Measurements from ENCODE around the gene C9orf43. TPM values are rescaled to one million over a fixed set of nuclear protein-coding genes. Genes with fewer than 3 reads are reported as not detected.

The C9orf43 gene
- total and polyA plus RNA-seq, 2 donors (not counting 3 experiments of a cell fraction or from before 2014, with no cell fraction given) = 0.25 to 0.66 TPM

DNA sequence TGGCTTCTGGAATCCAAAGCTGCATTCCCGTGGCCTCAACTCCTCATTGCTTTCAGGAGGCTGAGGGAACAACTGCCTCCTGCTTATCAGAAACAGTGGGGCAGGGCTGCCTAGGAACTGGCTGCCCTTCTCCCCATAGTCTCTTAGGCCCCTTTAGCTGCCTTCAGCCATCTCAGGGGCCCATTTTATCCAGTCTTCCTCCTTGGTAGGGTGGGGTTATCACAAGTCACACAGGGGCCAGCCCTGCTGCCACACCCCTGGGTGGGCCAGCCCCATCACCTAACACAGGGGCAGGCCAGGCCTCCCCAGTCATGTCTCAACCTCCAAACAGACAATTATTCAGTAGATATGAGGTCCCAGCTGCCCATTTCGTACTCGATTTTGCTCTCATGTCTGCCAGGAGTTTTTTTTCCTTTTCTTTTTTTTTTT, 13.3 kb upstream of the C9orf43 start:
- H3K4me2 ChIP-seq (ENCODE audit: insufficient read depth, low read length) = no peak overlapping the region
- no peaks in the 10 kb centered on the region for H3K9me3 ChIP-seq (replicated peaks; ENCODE audit: control insufficient read depth, insufficient read depth, low read length)
- peaks cover 24% of the 10 kb centered on the region for H3K4me1 ChIP-seq (ENCODE audit: control insufficient read depth, extremely low read depth, insufficient read depth, low read length)
- DNase-seq (ENCODE audit: low read depth, low spot score) = no peak
- H4K20me1 ChIP-seq (replicated peaks; ENCODE audit: control insufficient read depth, extremely low read depth, insufficient read depth, low read length) = no peaks in the 10 kb centered on the region
- H3K9me1 ChIP-seq (replicated peaks; ENCODE audit: control insufficient read depth, extremely low read depth, insufficient read depth, low read length) = no peaks in the 10 kb centered on the region
- POLR2A ChIA-PET = no interaction called here
- no peak overlapping the region for H3K4me3 ChIP-seq (replicated peaks in 1 of 3; ENCODE audit: insufficient read depth in 1 of 3, low read depth in 1 of 3, low read length in 3 of 3)
- CTCF ChIA-PET = interaction anchor here (1.4 kb wide), 1 partner anchor 13 kb away, joined by 4 read pairs; the partner anchor contains the start of genes C9orf43 and POLE3
- no peaks in the 10 kb centered on the region for H3K27me3 ChIP-seq (ENCODE audit: control insufficient read depth in 2 of 2, insufficient read depth in 2 of 2, low read length in 2 of 2)
- no peak for FAIRE-seq
- TF ChIP-seq POLR2AphosphoS5 (IDR thresholded peaks at IDR 0.05; ENCODE audit: insufficient read depth, low read depth, low read length) = no peak
- no peak overlapping the region for H2AFZ ChIP-seq (ENCODE audit: low read depth, low read length)
- intact Hi-C loops (cut with micrococcal nuclease) (no loop called here), dilution Hi-C loops (cut with MboI; ENCODE audit: extremely low pct_ligation_motif_present, low sequenced_read_pairs) (no loop called here)
- H3K36me3 ChIP-seq (ENCODE audit: control insufficient read depth in 2 of 2, extremely low read depth in 1 of 2, insufficient read depth in 2 of 2, low read length in 2 of 2) = no peaks in the 10 kb centered on the region
- no TSS peak for BruUV-seq (replicated peaks)
- no peak overlapping the region for H3K9ac ChIP-seq (replicated peaks; ENCODE audit: extremely low read depth, insufficient read depth, low read length)
- no peak overlapping the region for H3K27ac ChIP-seq (ENCODE audit: insufficient read depth, low read depth, low read length)
- no peaks in the 10 kb centered on the region for H3K79me2 ChIP-seq (ENCODE audit: control insufficient read depth, insufficient read depth, low read length)

GRCh38 chr9:113398796-113399195, 11.8 kb upstream of the C9orf43 start:
- H3K9me3 ChIP-seq (replicated peaks; ENCODE audit: control insufficient read depth, insufficient read depth, low read length) = no peaks in the 10 kb centered on the region
- no peaks in the 10 kb centered on the region for H3K79me2 ChIP-seq (ENCODE audit: control insufficient read depth, insufficient read depth, low read length)
- ChIA-PET CTCF (interaction anchor here (0.8 to 1.4 kb wide), 9 partner anchors 9 to 259 kb away, joined by 3 to 4 read pairs (median 3); partner anchors contain the start of genes C9orf43, POLE3 and WDR31), POLR2A (no interaction called here)
- DNase-seq (ENCODE audit: low read depth, low spot score) (no peak), FAIRE-seq (no peak)
- no peaks in the 10 kb centered on the region for H4K20me1 ChIP-seq (replicated peaks; ENCODE audit: control insufficient read depth, extremely low read depth, insufficient read depth, low read length)
- no peak overlapping the region for H3K4me3 ChIP-seq (replicated peaks in 1 of 3; ENCODE audit: insufficient read depth in 1 of 3, low read depth in 1 of 3, low read length in 3 of 3)
- TF ChIP-seq FOS (IDR thresholded peaks at IDR 0.05; ENCODE audit: borderline replicate concordance, insufficient read depth, low read length) = no peak
- TF ChIP-seq GATA2 (IDR thresholded peaks at IDR 0.05; ENCODE audit: insufficient read depth, insufficient read length, low read depth, low read length) = no peak
- TF ChIP-seq POLR2AphosphoS5 (IDR thresholded peaks at IDR 0.05; ENCODE audit: insufficient read depth, low read depth, low read length) = no peak
- TF ChIP-seq JUN (IDR thresholded peaks at IDR 0.05; ENCODE audit: borderline replicate concordance, insufficient read depth, insufficient read length, low read depth) = no peak
- no peak for TF ChIP-seq EZH2 (IDR thresholded peaks at IDR 0.05; ENCODE audit: borderline replicate concordance, low read depth, low read length, severe bottlenecking)
- TF ChIP-seq POLR2A (IDR thresholded peaks at IDR 0.05; ENCODE audit: low read depth, low read length) = no peak
- TF ChIP-seq, protein P1, sequence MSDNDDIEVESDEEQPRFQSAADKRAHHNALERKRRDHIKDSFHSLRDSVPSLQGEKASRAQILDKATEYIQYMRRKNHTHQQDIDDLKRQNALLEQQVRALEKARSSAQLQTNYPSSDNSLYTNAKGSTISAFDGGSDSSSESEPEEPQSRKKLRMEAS (IDR thresholded peaks at IDR 0.05; ENCODE audit: insufficient read depth, insufficient read length) = no peak
- TF ChIP-seq MYC (IDR thresholded peaks at IDR 0.05; ENCODE audit: low read depth, low read length) = no peak
- no peak for TF ChIP-seq CTCF (IDR thresholded peaks at IDR 0.05; ENCODE audit: extremely low read depth in 1 of 2, insufficient read depth in 1 of 2, low read depth in 1 of 2, low read length in 2 of 2)
- no peak overlapping the region for H2AFZ ChIP-seq (ENCODE audit: low read depth, low read length)
- peaks cover 24% of the 10 kb centered on the region for H3K4me1 ChIP-seq (ENCODE audit: control insufficient read depth, extremely low read depth, insufficient read depth, low read length)
- no TSS peak for BruUV-seq (replicated peaks)
- H3K9me1 ChIP-seq (replicated peaks; ENCODE audit: control insufficient read depth, extremely low read depth, insufficient read depth, low read length) = no peaks in the 10 kb centered on the region
- H3K36me3 ChIP-seq (ENCODE audit: control insufficient read depth in 2 of 2, extremely low read depth in 1 of 2, insufficient read depth in 2 of 2, low read length in 2 of 2) = no peaks in the 10 kb centered on the region
- H3K27me3 ChIP-seq (ENCODE audit: control insufficient read depth in 2 of 2, insufficient read depth in 2 of 2, low read length in 2 of 2) = no peaks in the 10 kb centered on the region
- intact Hi-C loops (cut with micrococcal nuclease) = no loop called here
- H3K4me2 ChIP-seq (ENCODE audit: insufficient read depth, low read length) = no peak overlapping the region
- dilution Hi-C loops (cut with MboI; ENCODE audit: extremely low pct_ligation_motif_present, low sequenced_read_pairs) = no loop called here
- H3K27ac ChIP-seq (ENCODE audit: insufficient read depth, low read depth, low read length) = no peak overlapping the region
- no peak overlapping the region for H3K9ac ChIP-seq (replicated peaks; ENCODE audit: extremely low read depth, insufficient read depth, low read length)
